Activated T-helper 1 cell treated with Interleukin-2 at 50 U/mL for 16 hours (primary cell): ENCODE results near the gene F8A2.
"Not testable (repeated sequence)": the region's sequence is repeated elsewhere in the genome, so short reads cannot be mapped to it uniquely, and the experiment has no call there.

Experiments used
- DNase-seq: peaks from one replicate; pipeline ENCODE4 v3.0.0-alpha.2; 2020; ENCODE audit warnings: low read depth

F8A2 gene

DNA sequence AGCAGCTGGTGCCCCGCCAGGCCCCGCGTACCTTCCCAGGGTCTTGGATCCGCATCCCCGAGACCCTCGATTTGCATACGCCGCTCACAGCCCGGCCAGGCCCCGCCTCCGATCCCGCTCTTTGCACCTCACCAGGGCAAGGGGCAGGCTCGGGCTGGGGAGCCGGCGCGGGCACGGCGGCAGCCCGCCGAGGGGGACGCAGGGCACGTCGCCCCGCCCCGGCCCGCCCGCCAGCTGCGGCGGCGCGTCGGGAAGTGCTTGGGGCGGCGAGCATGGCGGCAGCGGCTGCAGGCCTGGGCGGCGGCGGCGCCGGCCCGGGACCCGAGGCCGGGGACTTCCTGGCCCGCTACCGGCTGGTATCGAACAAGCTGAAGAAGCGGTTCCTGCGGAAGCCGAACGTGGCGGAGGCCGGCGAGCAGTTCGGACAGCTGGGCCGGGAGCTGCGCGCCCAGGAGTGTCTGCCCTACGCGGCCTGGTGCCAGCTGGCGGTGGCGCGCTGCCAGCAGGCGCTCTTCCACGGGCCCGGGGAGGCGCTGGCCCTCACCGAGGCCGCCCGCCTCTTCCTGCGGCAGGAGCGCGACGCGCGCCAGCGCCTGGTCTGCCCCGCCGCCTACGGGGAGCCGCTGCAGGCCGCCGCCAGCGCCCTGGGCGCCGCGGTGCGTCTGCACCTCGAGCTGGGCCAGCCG is at the start of gene F8A2:
Gene F8A2 (plus strand): TSS at position 253 of the 686 bp plus-strand sequence. CDS start 20 bp downstream, at position 273.
- DNase-seq, result not testable (repeated sequence)

DNA sequence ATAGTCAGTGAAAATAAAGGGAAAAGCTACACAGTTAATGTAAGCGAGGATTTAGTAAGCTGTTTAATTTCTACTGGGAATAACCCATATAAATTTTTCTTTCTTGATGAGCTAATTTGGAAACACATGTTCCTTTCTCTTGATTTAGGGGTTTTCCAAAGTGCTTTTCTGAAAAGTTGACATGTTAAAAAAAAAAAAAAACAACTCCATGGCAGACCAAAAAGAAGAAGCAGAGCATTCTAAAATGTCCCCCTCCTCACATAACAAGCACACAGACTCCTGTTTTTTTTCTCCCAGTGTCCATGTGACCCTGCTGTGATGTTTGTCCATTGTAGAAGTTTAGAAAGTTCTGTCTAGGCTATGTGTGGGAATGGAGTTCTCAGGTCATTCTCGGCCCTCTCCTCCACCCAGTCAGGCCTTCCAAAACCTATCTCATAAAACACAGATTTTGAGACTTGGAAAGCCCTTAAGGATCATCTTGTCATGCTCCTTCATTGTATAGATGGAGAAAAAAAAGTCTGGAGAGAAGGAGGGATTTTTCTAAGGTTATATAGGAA is 48.3 kb upstream of the F8A2 start:
- DNase-seq, result no peak

DNA sequence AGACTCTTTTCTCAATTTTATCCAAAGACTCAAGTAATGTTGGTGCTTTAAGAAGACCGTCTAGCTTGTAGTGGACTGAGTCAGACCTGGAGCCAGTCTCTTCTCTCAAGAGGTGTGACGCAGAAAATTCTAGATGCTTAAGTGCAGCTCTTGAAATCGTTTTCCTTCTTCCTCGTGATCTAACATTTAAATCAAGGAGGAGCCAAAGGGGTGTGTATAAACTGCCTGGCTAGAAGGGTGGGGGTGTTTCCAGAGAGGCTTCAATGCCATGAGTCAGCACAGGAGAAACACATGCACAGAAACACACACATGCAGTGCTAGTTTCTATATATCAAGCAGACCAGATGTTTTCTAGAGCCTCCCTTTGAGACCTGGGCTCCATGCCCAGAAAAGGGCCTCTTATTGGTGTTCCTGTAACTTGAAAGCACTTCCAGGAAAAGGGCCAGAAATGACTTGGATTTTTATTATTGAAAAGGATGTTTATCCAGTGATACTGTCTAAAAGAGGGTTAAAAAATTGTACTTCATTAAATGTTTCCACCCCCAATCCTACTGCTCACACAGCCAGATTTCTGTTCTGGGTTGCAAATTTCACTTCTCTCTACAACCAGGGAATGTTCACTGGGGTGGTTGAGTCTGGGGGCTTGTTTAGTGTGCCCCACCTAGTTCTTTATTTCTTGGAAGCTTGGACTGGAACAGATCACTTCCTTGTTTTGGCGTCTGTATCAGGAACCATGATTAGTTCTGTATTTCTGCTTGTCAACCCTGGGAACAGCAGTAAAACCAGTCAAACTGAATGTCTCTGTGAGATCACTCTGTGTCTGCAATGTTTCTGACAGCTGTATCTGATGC is 47.2 kb upstream of the F8A2 start, which contains the start of gene CLIC2:
Gene CLIC2 (minus strand): TSS at position 129 of the 851 bp plus-strand sequence. CDS start 187 bp downstream, outside the sequence.
- no peak for DNase-seq

DNA sequence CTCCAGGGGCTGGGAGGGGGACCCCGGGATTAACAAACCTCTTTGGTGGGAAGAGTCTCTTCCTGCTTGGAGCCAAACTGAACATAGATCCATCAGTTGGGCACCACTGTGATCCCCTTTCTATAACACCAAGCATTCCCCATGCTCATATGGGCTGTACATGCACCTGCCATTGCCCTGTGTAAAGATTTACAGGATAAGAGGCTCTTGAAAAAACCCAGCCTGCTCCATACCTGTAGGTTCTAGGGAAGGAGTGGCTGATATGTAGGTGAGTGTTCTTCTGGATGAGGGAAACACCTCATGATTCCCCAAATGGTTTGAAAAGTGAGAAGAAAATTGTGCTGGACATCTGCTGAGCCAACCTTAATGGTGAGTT is 46.6 kb upstream of the F8A2 start:
- not testable (repeated sequence) for DNase-seq

DNA sequence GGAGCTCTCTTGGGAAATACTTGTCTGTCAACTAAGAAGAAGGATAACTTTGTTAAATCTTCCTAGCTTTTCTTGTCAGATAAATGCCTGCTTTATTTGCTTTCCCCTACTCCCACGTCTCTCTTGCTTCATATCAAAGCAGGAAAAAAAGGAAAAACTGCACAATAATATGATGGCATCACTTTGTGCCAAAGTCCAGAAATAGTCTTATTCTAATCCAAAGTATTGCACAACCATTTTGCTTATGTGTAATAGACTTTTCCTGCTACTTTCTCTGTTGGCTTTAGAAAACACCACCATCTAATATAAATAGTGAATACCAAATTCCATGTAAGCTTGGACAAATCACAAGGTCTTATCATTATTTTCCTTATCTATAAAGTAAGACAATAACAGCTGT is 36.2 kb upstream of the F8A2 start:
- DNase-seq, result not testable (repeated sequence)

DNA sequence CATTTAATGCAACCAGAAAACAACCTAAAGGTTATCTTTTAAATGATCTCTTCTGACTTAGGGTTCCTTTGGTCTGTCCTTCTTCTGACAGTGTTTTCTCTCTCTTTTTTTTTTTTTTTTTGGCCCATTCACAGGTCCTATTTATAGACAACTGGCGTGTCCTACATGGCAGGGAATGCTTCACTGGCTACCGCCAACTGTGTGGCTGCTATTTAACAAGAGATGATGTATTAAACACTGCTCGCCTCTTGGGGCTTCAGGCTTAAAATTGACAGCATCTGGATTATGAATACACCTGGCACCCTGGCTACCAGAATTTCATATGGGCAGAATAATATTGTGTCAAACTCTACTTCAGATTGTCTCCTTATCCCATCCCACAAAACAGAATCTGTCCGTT is 32.4 kb upstream of the F8A2 start:
- not testable (repeated sequence) for DNase-seq

GRCh38 chrX:155363712-155364111 is 18.2 kb upstream of the F8A2 start:
- DNase-seq, result not testable (repeated sequence)

GRCh38 chrX:155373777-155374458 is 8.0 kb upstream of the F8A2 start:
- DNase-seq, result not testable (repeated sequence)

GRCh38 chrX:155379802-155380201 is 2.1 kb upstream of the F8A2 start:
- DNase-seq, result not testable (repeated sequence)

DNA sequence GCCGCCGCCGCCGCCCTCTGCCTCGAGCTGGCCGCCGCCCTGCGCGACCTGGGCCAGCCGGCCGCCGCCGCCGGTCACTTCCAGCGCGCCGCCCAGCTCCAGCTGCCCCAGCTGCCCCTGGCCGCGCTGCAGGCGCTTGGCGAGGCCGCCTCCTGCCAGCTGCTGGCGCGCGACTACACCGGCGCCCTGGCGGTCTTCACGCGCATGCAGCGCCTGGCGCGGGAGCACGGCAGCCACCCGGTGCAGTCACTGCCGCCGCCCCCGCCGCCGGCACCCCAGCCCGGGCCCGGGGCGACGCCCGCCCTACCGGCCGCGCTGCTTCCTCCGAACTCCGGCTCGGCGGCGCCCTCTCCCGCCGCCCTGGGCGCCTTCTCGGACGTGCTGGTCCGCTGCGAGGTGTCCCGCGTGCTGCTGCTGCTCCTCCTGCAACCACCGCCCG is 653 bp downstream of the F8A2 start:
- not testable (repeated sequence) for DNase-seq

DNA sequence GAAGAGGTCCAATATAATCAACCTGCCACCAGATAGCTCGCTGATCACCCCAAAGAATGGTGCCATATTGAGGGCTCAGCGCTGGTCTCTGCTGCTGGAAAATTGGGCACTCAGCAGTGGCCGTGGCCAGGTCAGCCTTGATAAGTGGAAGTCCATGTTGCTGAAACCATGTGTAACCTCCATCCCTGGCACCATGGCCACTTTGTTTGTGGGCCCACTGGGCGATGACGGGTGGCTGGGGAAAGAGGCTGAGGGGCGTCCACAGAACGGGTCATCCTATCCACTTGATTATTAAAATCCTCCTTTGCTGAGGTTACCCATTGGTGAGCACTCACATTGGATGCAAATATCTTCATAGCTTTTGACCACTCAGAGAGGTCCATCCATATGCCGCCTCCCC is 7.7 kb downstream of the F8A2 start:
- no peak for DNase-seq

DNA sequence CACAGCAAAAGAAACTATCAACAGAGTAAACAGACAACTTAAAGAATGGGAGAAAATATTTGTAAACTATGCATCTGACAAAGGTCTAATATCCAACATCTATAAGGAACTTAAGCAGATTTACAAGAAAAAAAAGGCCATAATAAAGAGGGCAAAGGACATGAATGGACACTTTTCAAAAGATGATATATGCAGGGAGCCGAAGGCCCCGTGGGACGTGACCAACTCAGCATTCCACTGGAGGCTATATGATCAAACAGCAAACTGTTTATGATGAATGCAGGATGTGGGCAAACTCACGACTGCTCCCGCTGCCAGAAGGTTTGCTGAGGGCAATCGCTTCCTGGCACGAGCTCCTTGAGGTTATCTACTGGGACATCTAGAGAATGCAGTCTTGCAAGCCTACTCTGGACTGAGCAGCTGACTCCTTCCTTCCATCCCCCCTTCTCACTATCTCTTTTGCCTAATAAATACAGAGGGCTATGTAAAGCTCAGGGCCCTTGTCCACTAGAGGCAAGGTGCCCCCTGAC is 12.9 kb downstream of the F8A2 start:
- DNase-seq, result not testable (repeated sequence)

- no peak for DNase-seq
These were observed 24.5 kb downstream of the F8A2 start for GRCh38 chrX:155406429-155406828.

DNA sequence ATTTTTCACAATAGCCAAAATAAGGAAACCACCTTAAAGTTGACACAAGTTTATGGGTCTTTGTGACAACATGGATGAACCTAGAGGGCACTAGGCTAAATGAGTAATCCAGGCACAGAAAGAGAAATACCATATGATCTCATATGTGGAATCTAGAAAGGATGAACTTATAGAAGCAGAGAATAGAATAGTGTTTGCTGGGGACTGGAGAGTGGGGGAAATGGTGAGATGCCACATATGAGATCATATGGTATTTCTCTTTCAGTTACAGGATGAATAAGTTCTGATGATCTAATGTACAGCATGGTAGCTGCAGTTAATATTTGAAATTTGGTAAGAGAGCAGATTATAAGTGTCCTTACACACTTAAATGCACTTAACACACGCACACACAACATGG is 35.9 kb downstream of the F8A2 start:
- no peak for DNase-seq
